Measurements from ENCODE around the gene ZNF420. TPM values are rescaled to one million over a fixed set of nuclear protein-coding genes. Genes with fewer than 3 reads are reported as not detected.
A peak's percentile ranks its signal among the peaks of the same experiment; 100 is the strongest.
"Not testable (repeated sequence)": the region's sequence is repeated elsewhere in the genome, so short reads cannot be mapped to it uniquely, and the experiment has no call there.

ZNF420 gene
- total RNA-seq, 1 donor from 2014 or later, result 9.6 TPM

- H3K27ac ChIP-seq, result no peak overlapping the region
- no peak overlapping the region for H3K4me3 ChIP-seq
- H3K36me3 ChIP-seq, result no peaks in the 10 kb centered on the region
- H3K27me3 ChIP-seq, result no peaks in the 10 kb centered on the region
- intact Hi-C loops (cut with DNase I), result no loop called here
- no peak for DNase-seq (ENCODE audit: extremely low spot score in 2 of 2)
- H3K4me1 ChIP-seq, result peaks cover 7% of the 10 kb centered on the region
- H3K9me3 ChIP-seq, result peaks cover 7% of the 10 kb centered on the region
- TF ChIP-seq POLR2AphosphoS5 (IDR thresholded peaks at IDR 0.05; ENCODE audit: insufficient read depth in 1 of 2, low read depth in 1 of 2) (no peak), POLR2A (IDR thresholded peaks at IDR 0.05) (no peak)
Observed at GRCh38 chr19:37074111-37074510, 4.1 kb upstream of the ZNF420 start.

- no peak for TF ChIP-seq POLR2AphosphoS5 (IDR thresholded peaks at IDR 0.05; ENCODE audit: insufficient read depth in 1 of 2, low read depth in 1 of 2)
- Histone ChIP-seq H3K27me3 (no peaks in the 10 kb centered on the region), H3K36me3 (no peaks in the 10 kb centered on the region), H3K27ac (no peak overlapping the region), H3K4me3 (no peak overlapping the region), H3K4me1 (peaks cover 14% of the 10 kb centered on the region), H3K9me3 (peaks cover 7% of the 10 kb centered on the region)
- DNase-seq (ENCODE audit: extremely low spot score in 2 of 2), result no peak
- intact Hi-C loops (cut with DNase I), result no loop called here
Observed at GRCh38 chr19:37074819-37075362, 3.3 kb upstream of the ZNF420 start.

GRCh38 chr19:37076524-37076923, 1.7 kb upstream of the ZNF420 start:
- H3K4me3 ChIP-seq; H3K36me3 ChIP-seq; H3K9me3 ChIP-seq; intact Hi-C loops (cut with DNase I); H3K27me3 ChIP-seq; H3K27ac ChIP-seq; DNase-seq (ENCODE audit: extremely low spot score in 2 of 2): not testable (repeated sequence)
- peaks cover 17% of the 10 kb centered on the region for H3K4me1 ChIP-seq

- intact Hi-C loops (cut with DNase I), result no loop called here
- H3K27me3 ChIP-seq, result no peaks in the 10 kb centered on the region
- DNase-seq (ENCODE audit: extremely low spot score in 2 of 2), result no peak
- peaks cover 17% of the 10 kb centered on the region for H3K4me1 ChIP-seq
- peaks cover under 1% of the 10 kb centered on the region for H3K9me3 ChIP-seq
- TF ChIP-seq POLR2A (IDR thresholded peaks at IDR 0.05) (no peak), CTCF (IDR thresholded peaks at IDR 0.05) (no peak), POLR2AphosphoS5 (IDR thresholded peaks at IDR 0.05; ENCODE audit: insufficient read depth in 1 of 2, low read depth in 1 of 2) (no peak)
- peaks cover 0 to 10% of the 10 kb centered on the region in 2 donors for H3K36me3 ChIP-seq
- H3K27ac ChIP-seq, result peak overlapping the region; percentile 83
- peak overlapping the region; percentile 70 to 89 for H3K4me3 ChIP-seq
Observed at GRCh38 chr19:37077501-37077933, 716 bp upstream of the ZNF420 start.

GRCh38 chr19:37078717-37079032, 442 bp downstream of the ZNF420 start:
- intact Hi-C loops (cut with DNase I), result no loop called here
- H3K27me3 ChIP-seq, result no peaks in the 10 kb centered on the region
- peaks cover 17% of the 10 kb centered on the region for H3K4me1 ChIP-seq
- peak overlapping the region; percentile 70 to 89 for H3K4me3 ChIP-seq
- peaks cover 11% of the 10 kb centered on the region for H3K9me3 ChIP-seq
- peaks cover 0 to 17% of the 10 kb centered on the region in 2 donors for H3K36me3 ChIP-seq
- no peak for DNase-seq (ENCODE audit: extremely low spot score in 2 of 2)
- TF ChIP-seq POLR2AphosphoS5 (IDR thresholded peaks at IDR 0.05; ENCODE audit: insufficient read depth in 1 of 2, low read depth in 1 of 2) (no peak), CTCF (IDR thresholded peaks at IDR 0.05) (no peak), POLR2A (IDR thresholded peaks at IDR 0.05) (no peak)
- H3K27ac ChIP-seq, result peak overlapping the region; percentile 83

- intact Hi-C loops (cut with DNase I), result no loop called here
- DNase-seq (ENCODE audit: extremely low spot score in 2 of 2), result no peak
- peak overlapping the region; percentile 70 to 89 for H3K4me3 ChIP-seq
- H3K36me3 ChIP-seq, result peaks cover 0 to 17% of the 10 kb centered on the region in 2 donors
- peaks cover 11% of the 10 kb centered on the region for H3K9me3 ChIP-seq
- peaks cover 17% of the 10 kb centered on the region for H3K4me1 ChIP-seq
- TF ChIP-seq POLR2AphosphoS5 (IDR thresholded peaks at IDR 0.05; ENCODE audit: insufficient read depth in 1 of 2, low read depth in 1 of 2) (no peak), CTCF (IDR thresholded peaks at IDR 0.05) (no peak), POLR2A (IDR thresholded peaks at IDR 0.05) (no peak)
- H3K27ac ChIP-seq, result no peak overlapping the region
- H3K27me3 ChIP-seq, result no peaks in the 10 kb centered on the region
Observed at GRCh38 chr19:37079238-37079637, 1.0 kb downstream of the ZNF420 start.
